Left lung (tissue), 10 donors: ENCODE data around the gene DEPDC1B. TPM values are rescaled to one million over a fixed set of nuclear protein-coding genes. Genes with fewer than 3 reads are reported as not detected.

ENCODE experiments used
- ATAC-seq: fragments of 200-7000 bp; cut with Tn5 transposase; one replicate; pipeline ENCODE4 v1.9.1; 2020; ENCODE audit warnings: moderate library complexity
- DNase-seq, 4 donors: peaks; one replicate each; pipeline ENCODE4 v3.0.0-alpha.2; 2013 to 2020
- H3K27ac ChIP-seq, 2 donors: fragments of 200-600 bp; sonication (generic) in 1 of 2; one replicate each; pipeline versions ENCODE4 v1.5.0 to v1.8.0; 2020 to 2021
- H3K27me3 ChIP-seq, 2 donors: fragments of 200-600 bp; sonication (generic) in 1 of 2; one replicate each; pipeline versions ENCODE4 v1.5.0 to v1.8.0; 2020 to 2021
- H3K36me3 ChIP-seq, 2 donors: fragments of 200-600 bp; sonication (generic) in 1 of 2; one replicate each; pipeline versions ENCODE4 v1.5.0 to v1.8.0; 2020 to 2021
- H3K4me1 ChIP-seq, 2 donors: fragments of 200-600 bp; one replicate each; pipeline ENCODE4 v1.8.0; 2021
- H3K4me3 ChIP-seq, 2 donors: fragments of 200-600 bp; sonication (generic) in 1 of 2; one replicate each; pipeline versions ENCODE4 v1.5.0 to v1.8.0; 2020 to 2021; ENCODE audit warnings: mild to moderate bottlenecking in 1 of 2
- H3K9me3 ChIP-seq, 2 donors: fragments of 200-600 bp; sonication (generic) in 1 of 2; one replicate each; pipeline versions ENCODE4 v1.5.0 to v1.8.0; 2020 to 2021
- CTCF ChIP-seq, 2 donors: fragments of 200-600 bp; sonication (generic) in 1 of 2; IDR thresholded peaks; one replicate each; pipeline versions ENCODE4 v1.5.0 to v1.8.0; 2021; ENCODE audit warnings: antibody characterized with exemption in 2 of 2
- intact Hi-C, 2 donors: fragments of 100-400 bp; cut with DNase I; formaldehyde crosslinking; loops; one replicate each; pipeline versions ENCODE4 v1.11.2 to v1.14.2; 2022
- polyA plus RNA-seq, 6 donors: library from polyadenylated mRNA; unstranded; fragments of 120-200 nt; gene quantifications; one replicate each; pipeline ENCODE4 v1.2.1, GENCODE V29; 2013; ENCODE audit not compliant: insufficient read length in 6 of 6
- total RNA-seq, 2 donors: library from RNA; stranded (reverse); fragmentation: NEBNext Ultra II Directional; extraction: Animal tissue kit (Norgen Biotek cat#: 25700); gene quantifications; one replicate each; pipeline ENCODE4 v1.2.1, GENCODE V29; 2021
- donor health status: DM: no; HTN: yes; CAD: no.
- donor health status: DM: no; HTN: no; CAD: no.

Gene DEPDC1B
- total and polyA plus RNA-seq, 8 donors, result 1.3 to 21.4 (median 10.5) TPM

DNA sequence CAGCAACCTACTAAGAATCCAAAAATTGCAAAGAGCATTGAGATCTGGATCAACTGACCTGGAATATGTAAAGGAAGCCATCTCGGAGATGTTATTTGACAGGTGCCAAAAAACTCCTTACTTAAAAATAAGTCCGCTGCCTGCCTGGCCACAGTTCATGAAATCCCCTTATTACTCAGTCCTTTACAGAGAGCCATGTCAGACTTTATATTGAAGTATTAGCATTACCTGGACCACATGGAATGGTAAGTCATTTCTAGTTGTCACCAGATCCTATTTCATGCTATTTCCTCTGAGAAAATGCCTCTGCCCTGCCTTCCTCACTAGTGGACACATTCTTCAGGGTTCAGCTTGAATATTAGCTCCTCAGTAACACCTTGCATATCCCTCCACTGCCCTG, 115.7 kb downstream of the DEPDC1B start:
- H3K36me3 ChIP-seq, result no peaks in the 10 kb centered on the region
- DNase-seq, result no peak
- H3K4me1 ChIP-seq, result no peaks in the 10 kb centered on the region
- intact Hi-C loops, result no loop called here
- TF ChIP-seq CTCF (IDR thresholded peaks at IDR 0.05), result no peak
- H3K27ac ChIP-seq, result no peak overlapping the region
- ATAC-seq, result no peak
- no peaks in the 10 kb centered on the region for H3K27me3 ChIP-seq
- no peaks in the 10 kb centered on the region for H3K9me3 ChIP-seq
- H3K4me3 ChIP-seq, result no peak overlapping the region

GRCh38 chr5:60583616-60584015, 116.3 kb downstream of the DEPDC1B start:
- H3K9me3 ChIP-seq, result no peaks in the 10 kb centered on the region
- TF ChIP-seq CTCF (IDR thresholded peaks at IDR 0.05), result no peak
- no peaks in the 10 kb centered on the region for H3K4me1 ChIP-seq
- intact Hi-C loops, result no loop called here
- H3K4me3 ChIP-seq, result no peak overlapping the region
- H3K27me3 ChIP-seq, result no peaks in the 10 kb centered on the region
- ATAC-seq, result no peak
- no peaks in the 10 kb centered on the region for H3K36me3 ChIP-seq
- no peak overlapping the region for H3K27ac ChIP-seq
- no peak for DNase-seq

GRCh38 chr5:60578315-60578714, 121.7 kb downstream of the DEPDC1B start:
- ATAC-seq (no peak), DNase-seq (no peak)
- Histone ChIP-seq H3K27me3 (no peaks in the 10 kb centered on the region), H3K27ac (no peak overlapping the region), H3K9me3 (peaks cover 0 to 11% of the 10 kb centered on the region in 2 donors), H3K36me3 (no peaks in the 10 kb centered on the region), H3K4me3 (no peak overlapping the region), H3K4me1 (no peaks in the 10 kb centered on the region)
- intact Hi-C loops, result no loop called here
- no peak for TF ChIP-seq CTCF (IDR thresholded peaks at IDR 0.05)

DNA sequence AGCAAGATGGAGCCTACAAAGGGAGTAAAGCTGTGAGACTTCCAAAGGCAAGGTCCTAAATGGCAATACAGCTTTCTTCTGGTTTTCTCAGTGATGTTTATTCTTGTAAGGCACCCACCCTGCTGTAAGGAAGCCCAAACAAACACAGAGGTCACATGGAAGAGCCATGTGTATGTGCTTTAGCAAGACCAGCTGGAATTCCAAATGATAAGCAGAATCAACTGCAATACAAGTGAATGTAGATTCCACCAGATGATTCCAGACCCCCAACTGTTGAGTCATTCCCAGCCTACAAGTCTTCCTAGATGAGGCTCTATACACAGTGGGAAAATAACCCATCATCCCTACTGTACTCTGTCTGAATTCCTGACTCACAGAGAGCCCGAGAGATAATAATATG, 122.8 kb downstream of the DEPDC1B start:
- DNase-seq (no peak), ATAC-seq (no peak)
- Histone ChIP-seq H3K36me3 (no peaks in the 10 kb centered on the region), H3K9me3 (peaks cover 0 to 11% of the 10 kb centered on the region in 2 donors), H3K27ac (no peak overlapping the region), H3K27me3 (no peaks in the 10 kb centered on the region), H3K4me1 (no peaks in the 10 kb centered on the region), H3K4me3 (no peak overlapping the region)
- TF ChIP-seq CTCF (IDR thresholded peaks at IDR 0.05), result no peak
- intact Hi-C loops, result no loop called here

DNA sequence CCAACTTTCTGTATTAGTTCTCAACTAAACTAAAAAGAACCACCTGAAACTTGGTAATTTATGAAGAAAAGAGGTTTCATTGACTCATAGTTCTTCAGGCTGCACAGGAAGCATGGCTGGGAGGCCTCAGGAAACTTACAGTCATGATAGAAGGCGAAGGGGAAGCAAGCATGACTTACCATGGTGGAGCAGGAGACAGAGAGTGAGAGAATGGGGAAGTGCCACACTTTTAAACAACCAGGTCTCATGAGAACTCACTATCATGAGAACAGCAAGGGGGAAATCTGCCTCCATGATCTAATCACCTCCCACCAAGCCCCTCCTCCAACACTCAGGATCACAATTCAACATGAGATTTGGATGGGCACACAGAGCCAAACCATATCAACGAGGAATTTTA, 123.5 kb downstream of the DEPDC1B start:
- no peak overlapping the region for H3K4me3 ChIP-seq

More for the DNA sequence above, 123.5 kb downstream of the DEPDC1B start:
- no peak for TF ChIP-seq CTCF (IDR thresholded peaks at IDR 0.05)
- Histone ChIP-seq H3K4me1 (no peaks in the 10 kb centered on the region), H3K27me3 (no peaks in the 10 kb centered on the region), H3K27ac (no peak overlapping the region), H3K9me3 (peaks cover 0 to 11% of the 10 kb centered on the region in 2 donors), H3K36me3 (no peaks in the 10 kb centered on the region)
- intact Hi-C loops, result no loop called here
- no peak for DNase-seq
- ATAC-seq, result no peak
